ENCODE results near the gene FBXO4. TPM values are rescaled to one million over a fixed set of nuclear protein-coding genes. Genes with fewer than 3 reads are reported as not detected.
"Not testable (repeated sequence)": the region's sequence is repeated elsewhere in the genome, so short reads cannot be mapped to it uniquely, and the experiment has no call there.

The FBXO4 gene
- total RNA-seq, 1 experiment from 2014 or later: 5.6 TPM

- Histone ChIP-seq H3K27ac (no peak overlapping the region), H3K27me3 (no peaks in the 10 kb centered on the region), H3K9me3 (replicated peaks) (0 out of 2 replicates have a peak, but pooled peaks cover 2% of the 10 kb centered on the region), H3K4me3 (no peak overlapping the region), H3K36me3 (no peaks in the 10 kb centered on the region), H3K4me1 (no peaks in the 10 kb centered on the region)
- no peak for DNase-seq
Measured at GRCh38 chr5:41954286-41954685, 29.2 kb downstream of the FBXO4 start.

- Histone ChIP-seq H3K9me3 (replicated peaks) (0 out of 2 replicates have a peak, but pooled peaks cover 2% of the 10 kb centered on the region), H3K36me3 (no peaks in the 10 kb centered on the region), H3K4me3 (no peak overlapping the region), H3K27ac (no peak overlapping the region), H3K27me3 (no peaks in the 10 kb centered on the region), H3K4me1 (no peaks in the 10 kb centered on the region)
- no peak for DNase-seq
Measured at GRCh38 chr5:41955432-41956024, 30.4 kb downstream of the FBXO4 start.

- Histone ChIP-seq H3K9me3 (replicated peaks) (0 out of 2 replicates have a peak, but pooled peaks cover 2% of the 10 kb centered on the region), H3K4me3 (no peak overlapping the region), H3K4me1 (no peaks in the 10 kb centered on the region), H3K27me3 (no peaks in the 10 kb centered on the region), H3K36me3 (no peaks in the 10 kb centered on the region), H3K27ac (no peak overlapping the region)
- DNase-seq: no peak
Measured at GRCh38 chr5:41956943-41957342, 31.9 kb downstream of the FBXO4 start.

GRCh38 chr5:41960481-41960880, 35.4 kb downstream of the FBXO4 start:
- no peak for DNase-seq
- Histone ChIP-seq H3K27ac (no peak overlapping the region), H3K4me1 (no peaks in the 10 kb centered on the region), H3K36me3 (no peaks in the 10 kb centered on the region), H3K27me3 (no peaks in the 10 kb centered on the region), H3K9me3 (replicated peaks) (no peaks in the 10 kb centered on the region), H3K4me3 (no peak overlapping the region)

GRCh38 chr5:41961736-41962135, 36.7 kb downstream of the FBXO4 start:
- no peaks in the 10 kb centered on the region for H3K27me3 ChIP-seq
- no peaks in the 10 kb centered on the region for H3K4me1 ChIP-seq
- no peaks in the 10 kb centered on the region for H3K9me3 ChIP-seq (replicated peaks)
- no peak overlapping the region for H3K27ac ChIP-seq
- DNase-seq: no peak
- no peak overlapping the region for H3K4me3 ChIP-seq
- no peaks in the 10 kb centered on the region for H3K36me3 ChIP-seq

- H3K36me3 ChIP-seq: no peaks in the 10 kb centered on the region
- no peaks in the 10 kb centered on the region for H3K4me1 ChIP-seq
- no peaks in the 10 kb centered on the region for H3K9me3 ChIP-seq (replicated peaks)
- no peaks in the 10 kb centered on the region for H3K27me3 ChIP-seq
- no peak overlapping the region for H3K27ac ChIP-seq
- no peak for DNase-seq
- H3K4me3 ChIP-seq: no peak overlapping the region
Measured at GRCh38 chr5:41962491-41962890, 37.4 kb downstream of the FBXO4 start.

GRCh38 chr5:41966401-41967105, 41.5 kb downstream of the FBXO4 start:
- Histone ChIP-seq H3K27me3 (no peaks in the 10 kb centered on the region), H3K4me1 (no peaks in the 10 kb centered on the region; the same call in 1 of the 2 replicates), H3K27ac (no peak overlapping the region), H3K4me3 (no peak overlapping the region), H3K9me3 (replicated peaks) (no peaks in the 10 kb centered on the region), H3K36me3 (no peaks in the 10 kb centered on the region)
- no peak for DNase-seq

GRCh38 chr5:41967401-41967800, 42.3 kb downstream of the FBXO4 start:
- Histone ChIP-seq H3K36me3 (no peaks in the 10 kb centered on the region), H3K4me1 (no peaks in the 10 kb centered on the region; the same call in 1 of the 2 replicates), H3K27me3 (no peaks in the 10 kb centered on the region), H3K27ac (no peak overlapping the region), H3K9me3 (replicated peaks) (no peaks in the 10 kb centered on the region), H3K4me3 (no peak overlapping the region)
- DNase-seq: no peak

- H3K36me3 ChIP-seq: no peaks in the 10 kb centered on the region
- no peaks in the 10 kb centered on the region; the same call in 1 of the 2 replicates for H3K4me1 ChIP-seq
- DNase-seq: no peak
- no peaks in the 10 kb centered on the region for H3K27me3 ChIP-seq
- H3K4me3 ChIP-seq: no peak overlapping the region
- H3K27ac ChIP-seq: no peak overlapping the region
- no peaks in the 10 kb centered on the region; the same call in 1 of the 2 replicates for H3K9me3 ChIP-seq (replicated peaks)
Measured at GRCh38 chr5:41968153-41968723, 43.2 kb downstream of the FBXO4 start.

- H3K27ac ChIP-seq: no peak overlapping the region
- H3K27me3 ChIP-seq: no peaks in the 10 kb centered on the region
- no peak for DNase-seq
- H3K4me1 ChIP-seq: no peaks in the 10 kb centered on the region
- H3K36me3 ChIP-seq: no peaks in the 10 kb centered on the region
- H3K4me3 ChIP-seq: no peak overlapping the region
- no peaks in the 10 kb centered on the region; the same call in 1 of the 2 replicates for H3K9me3 ChIP-seq (replicated peaks)
Measured at GRCh38 chr5:41973087-41973486, 48.0 kb downstream of the FBXO4 start.

- Histone ChIP-seq H3K36me3 (no peaks in the 10 kb centered on the region), H3K27ac (no peak overlapping the region), H3K9me3 (replicated peaks) (no peaks in the 10 kb centered on the region; the same call in 1 of the 2 replicates), H3K27me3 (no peaks in the 10 kb centered on the region), H3K4me3 (no peak overlapping the region), H3K4me1 (no peaks in the 10 kb centered on the region)
- DNase-seq: no peak
Measured at GRCh38 chr5:41973887-41974286, 48.8 kb downstream of the FBXO4 start.

- DNase-seq: no peak
Measured at GRCh38 chr5:41978676-41979075, 53.6 kb downstream of the FBXO4 start.

GRCh38 chr5:41980396-41980795, 55.3 kb downstream of the FBXO4 start:
- no peaks in the 10 kb centered on the region for H3K36me3 ChIP-seq
- H3K9me3 ChIP-seq (replicated peaks): no peaks in the 10 kb centered on the region
- DNase-seq: no peak
- H3K4me3 ChIP-seq: no peak overlapping the region
- no peak overlapping the region for H3K27ac ChIP-seq
- no peaks in the 10 kb centered on the region for H3K4me1 ChIP-seq
- no peaks in the 10 kb centered on the region; the same call in 1 of the 2 replicates for H3K27me3 ChIP-seq

More at GRCh38 chr5:41978676-41979075, 53.6 kb downstream of the FBXO4 start:
- H3K9me3 ChIP-seq (replicated peaks): no peaks in the 10 kb centered on the region
- H3K27me3 ChIP-seq: no peaks in the 10 kb centered on the region
- H3K4me3 ChIP-seq: no peak overlapping the region
- no peaks in the 10 kb centered on the region for H3K36me3 ChIP-seq
- H3K27ac ChIP-seq: no peak overlapping the region
- no peaks in the 10 kb centered on the region for H3K4me1 ChIP-seq

GRCh38 chr5:41980870-41981269, 55.8 kb downstream of the FBXO4 start:
- no peak for DNase-seq
- no peaks in the 10 kb centered on the region for H3K9me3 ChIP-seq (replicated peaks)
- H3K4me1 ChIP-seq: no peaks in the 10 kb centered on the region
- H3K27me3 ChIP-seq: no peaks in the 10 kb centered on the region; the same call in 1 of the 2 replicates
- H3K36me3 ChIP-seq: no peaks in the 10 kb centered on the region
- no peak overlapping the region for H3K27ac ChIP-seq
- no peak overlapping the region for H3K4me3 ChIP-seq

GRCh38 chr5:41982858-41983257, 57.8 kb downstream of the FBXO4 start:
- H3K4me1 ChIP-seq; H3K4me3 ChIP-seq; H3K36me3 ChIP-seq; H3K27me3 ChIP-seq; H3K9me3 ChIP-seq (replicated peaks); H3K27ac ChIP-seq; DNase-seq: not testable (repeated sequence)
